Pancreas (tissue), 10 donors: Measurements from ENCODE around the gene DRD2. TPM values are rescaled to one million over a fixed set of nuclear protein-coding genes. Genes with fewer than 3 reads are reported as not detected.

ENCODE experiments used
- ATAC-seq, 4 donors: fragments of 200-7000 bp; cut with Tn5 transposase; one replicate each; pipeline versions ENCODE4 v1.8.0 to v1.9.1; 2020; ENCODE audit warnings: mild to moderate bottlenecking in 4 of 4, moderate library complexity in 4 of 4
- DNase-seq, 6 donors: peaks; one replicate each; pipeline ENCODE4 v3.0.0-alpha.2; 2020
- FAIRE-seq: peaks from 2 replicates; lab custom pipeline; 2012; peaks lifted over from hg19 to GRCh38; lab: Jason Lieb, UNC
- H3K27ac ChIP-seq, 4 donors: fragments of 200-600 bp; sonication (generic); 1 replicate in 3 of 4; 2 replicates in 1 of 4; pipeline versions ENCODE4 v1.5.0 to v1.8.0; 2020
- H3K27me3 ChIP-seq, 4 donors: fragments of 200-600 bp; one replicate each; pipeline ENCODE4 v1.8.0; 2021
- H3K36me3 ChIP-seq, 3 donors: fragments of 200-600 bp; sonication (generic) in 1 of 3; one replicate each; pipeline versions ENCODE4 v1.5.0 to v1.8.0; 2020 to 2021
- H3K4me1 ChIP-seq, 3 donors: fragments of 200-600 bp; one replicate each; pipeline ENCODE4 v1.8.0; 2021
- H3K4me3 ChIP-seq, 4 donors: fragments of 200-600 bp; sonication (generic) in 2 of 4; one replicate each; pipeline versions ENCODE4 v1.5.0 to v1.8.0; 2020 to 2021
- H3K9me3 ChIP-seq, 4 donors: fragments of 200-600 bp; one replicate each; pipeline ENCODE4 v1.8.0; 2021
- CTCF ChIP-seq, 4 donors: fragments of 200-600 bp; sonication (generic) in 3 of 4; IDR thresholded peaks; one replicate each; pipeline versions ENCODE4 v1.5.0 to v1.8.0; 2021; ENCODE audit warnings: antibody characterized with exemption in 4 of 4
- WGBS, 2 donors: extraction: QIAGEN DNeasy Blood & Tissue Kit; methylation state at CpG; one replicate each; pipeline ENCODE4 v1.1.7; 2013; 5-methylcytosine and 5-hydroxymethylcytosine counted together
- intact Hi-C, 3 donors: fragments of 100-400 bp; cut with DNase I; formaldehyde crosslinking; loops; one replicate each; pipeline versions ENCODE4 v1.11.1 to v1.14.2; 2022
- polyA plus RNA-seq, 2 donors: library from polyadenylated mRNA; stranded (reverse); fragments of 200-250 nt; gene quantifications; one replicate each; pipeline ENCODE4 v1.2.3, GENCODE V29; 2013
- total RNA-seq, 6 donors: library from RNA; stranded (reverse); fragmentation: NEBNext Ultra II Directional in 4 of 6; extraction: Animal tissue kit (Norgen Biotek cat#: 25700) in 4 of 6; gene quantifications; one replicate each; pipeline versions ENCODE4 v1.2.1 to v1.2.4, GENCODE V29; 2021 to 2023
- donor health status: healthy with polysubstance abuse.
- donor health status: DM: no; HTN: no; CAD: no; lungs with moderate emphysema.
- donor health status: DM: no; HTN: no; CAD: no.
- donor health status: control.
- donor health status: control.
- donor health status: Bipolar disorder and iron deficiency.
- donor health status: DM: yes; HTN: yes; CAD: no.
- donor health status: DM: no; HTN: no; CAD: no.
- donor health status: DM: no; HTN: no; CAD: no.
- donor health status: DM: yes; HTN: yes; CAD: no.

The DRD2 gene
- total and polyA plus RNA-seq, 8 donors = 0.19 to 0.63 (median 0.34) TPM; not detected in 5

GRCh38 chr11:113517361-113517760 lies 42.2 kb upstream of the DRD2 start:
- Histone ChIP-seq H3K9me3 (no peaks in the 10 kb centered on the region), H3K4me1 (no peaks in the 10 kb centered on the region), H3K27ac (no peak overlapping the region), H3K4me3 (no peak overlapping the region), H3K36me3 (no peaks in the 10 kb centered on the region), H3K27me3 (peaks cover 0 to 4% (median 0%) of the 10 kb centered on the region in 4 donors)
- ATAC-seq (no peak), FAIRE-seq (no peak), DNase-seq (no peak)
- intact Hi-C loops = no loop called here
- no peak for TF ChIP-seq CTCF (IDR thresholded peaks at IDR 0.05)
- 86 to 88% methylated on average over 6 of the region's 6 CpGs for WGBS, 2 donors

GRCh38 chr11:113514856-113515255 lies 39.7 kb upstream of the DRD2 start:
- 51 to 53% methylated on average over 2 of the region's 2 CpGs for WGBS, 2 donors
- Histone ChIP-seq H3K27ac (no peak overlapping the region), H3K4me1 (no peaks in the 10 kb centered on the region), H3K36me3 (no peaks in the 10 kb centered on the region), H3K9me3 (no peaks in the 10 kb centered on the region), H3K27me3 (peaks cover 0 to 4% (median 0%) of the 10 kb centered on the region in 4 donors), H3K4me3 (no peak overlapping the region)
- no peak for DNase-seq
- FAIRE-seq = no peak
- TF ChIP-seq CTCF (IDR thresholded peaks at IDR 0.05) = no peak
- no peak for ATAC-seq
- intact Hi-C loops = no loop called here

GRCh38 chr11:113507341-113507740 lies 32.1 kb upstream of the DRD2 start:
- Histone ChIP-seq H3K4me3 (no peak overlapping the region), H3K27ac (no peak overlapping the region), H3K36me3 (no peaks in the 10 kb centered on the region), H3K9me3 (no peaks in the 10 kb centered on the region), H3K4me1 (no peaks in the 10 kb centered on the region), H3K27me3 (no peaks in the 10 kb centered on the region)
- ATAC-seq (no peak), DNase-seq (no peak), FAIRE-seq (no peak)
- no peak for TF ChIP-seq CTCF (IDR thresholded peaks at IDR 0.05)
- intact Hi-C loops = no loop called here

- no peak for DNase-seq
- ATAC-seq = no peak
- Histone ChIP-seq H3K27ac (no peak overlapping the region), H3K27me3 (no peaks in the 10 kb centered on the region), H3K9me3 (no peaks in the 10 kb centered on the region), H3K4me1 (no peaks in the 10 kb centered on the region), H3K36me3 (no peaks in the 10 kb centered on the region), H3K4me3 (no peak overlapping the region)
- FAIRE-seq = no peak
- intact Hi-C loops = no loop called here
- no peak for TF ChIP-seq CTCF (IDR thresholded peaks at IDR 0.05)
- WGBS, 2 donors = 89 to 95% methylated on average over 1 of the region's 1 CpG
These were observed 31.7 kb upstream of the DRD2 start for GRCh38 chr11:113506893-113507292.

DNA sequence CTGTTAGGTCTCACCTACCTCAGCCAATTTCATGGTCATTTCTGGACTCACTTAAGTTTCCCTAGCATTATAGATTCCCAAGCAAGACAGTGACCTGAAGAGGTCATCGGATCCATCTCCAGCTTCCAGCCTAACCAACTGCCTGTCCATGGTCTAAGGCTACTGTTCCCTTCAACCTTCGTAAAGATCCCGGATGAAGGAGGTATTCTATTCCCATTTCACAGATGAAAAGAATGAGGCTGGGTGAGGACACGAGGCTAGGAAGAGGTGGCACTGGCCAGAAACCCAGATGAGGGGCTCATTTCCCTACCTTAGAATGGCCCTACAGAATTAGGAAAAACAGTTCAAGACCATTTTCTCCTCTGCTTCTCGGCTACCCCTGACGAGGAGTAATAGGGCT lies 31.3 kb upstream of the DRD2 start:
- no peak overlapping the region for H3K27ac ChIP-seq
- intact Hi-C loops = no loop called here
- DNase-seq = no peak
- no peaks in the 10 kb centered on the region for H3K9me3 ChIP-seq
- no peak overlapping the region for H3K4me3 ChIP-seq
- TF ChIP-seq CTCF (IDR thresholded peaks at IDR 0.05) = no peak
- ATAC-seq = no peak
- no peaks in the 10 kb centered on the region for H3K36me3 ChIP-seq
- no peak for FAIRE-seq
- no peaks in the 10 kb centered on the region for H3K4me1 ChIP-seq
- no peaks in the 10 kb centered on the region for H3K27me3 ChIP-seq
- 59 to 63% methylated on average over 6 of the region's 6 CpGs for WGBS, 2 donors
